ENCODE data around the gene TRIM33.
"Not testable (repeated sequence)": the region's sequence is repeated elsewhere in the genome, so short reads cannot be mapped to it uniquely, and the experiment has no call there.

TRIM33 gene

DNA sequence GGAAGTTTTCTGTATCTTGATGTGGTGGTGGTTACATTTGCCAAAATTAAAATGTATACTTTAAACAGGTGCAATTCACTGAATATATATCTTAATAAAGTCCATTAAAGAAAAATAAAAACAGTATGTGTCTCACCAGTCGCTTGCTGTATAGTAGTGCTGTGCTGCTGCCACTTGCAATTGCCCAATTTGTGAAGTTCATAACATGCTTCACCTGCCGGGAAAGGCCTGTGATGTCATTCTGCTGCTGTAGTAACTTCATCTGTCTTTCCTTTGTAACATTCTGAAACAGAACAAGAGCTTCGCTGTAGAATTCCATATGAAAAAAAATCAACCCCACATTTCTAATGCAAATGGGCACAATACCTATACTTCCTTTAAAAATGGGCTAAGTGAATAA, 83.4 kb downstream of the TRIM33 start:
- H3K4me3 ChIP-seq (ENCODE audit: low read depth, low read length) = no peak overlapping the region
- in situ Hi-C loops (cut with HindIII; ENCODE audit: low sequenced_read_pairs) = no loop called here
- TF ChIP-seq, protein P1, sequence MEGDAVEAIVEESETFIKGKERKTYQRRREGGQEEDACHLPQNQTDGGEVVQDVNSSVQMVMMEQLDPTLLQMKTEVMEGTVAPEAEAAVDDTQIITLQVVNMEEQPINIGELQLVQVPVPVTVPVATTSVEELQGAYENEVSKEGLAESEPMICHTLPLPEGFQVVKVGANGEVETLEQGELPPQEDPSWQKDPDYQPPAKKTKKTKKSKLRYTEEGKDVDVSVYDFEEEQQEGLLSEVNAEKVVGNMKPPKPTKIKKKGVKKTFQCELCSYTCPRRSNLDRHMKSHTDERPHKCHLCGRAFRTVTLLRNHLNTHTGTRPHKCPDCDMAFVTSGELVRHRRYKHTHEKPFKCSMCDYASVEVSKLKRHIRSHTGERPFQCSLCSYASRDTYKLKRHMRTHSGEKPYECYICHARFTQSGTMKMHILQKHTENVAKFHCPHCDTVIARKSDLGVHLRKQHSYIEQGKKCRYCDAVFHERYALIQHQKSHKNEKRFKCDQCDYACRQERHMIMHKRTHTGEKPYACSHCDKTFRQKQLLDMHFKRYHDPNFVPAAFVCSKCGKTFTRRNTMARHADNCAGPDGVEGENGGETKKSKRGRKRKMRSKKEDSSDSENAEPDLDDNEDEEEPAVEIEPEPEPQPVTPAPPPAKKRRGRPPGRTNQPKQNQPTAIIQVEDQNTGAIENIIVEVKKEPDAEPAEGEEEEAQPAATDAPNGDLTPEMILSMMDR (IDR thresholded peaks at IDR 0.05; ENCODE audit: low read depth, low read length) = no peak
- DNase-seq (ENCODE audit: low read depth, low spot score) = no peak

DNA sequence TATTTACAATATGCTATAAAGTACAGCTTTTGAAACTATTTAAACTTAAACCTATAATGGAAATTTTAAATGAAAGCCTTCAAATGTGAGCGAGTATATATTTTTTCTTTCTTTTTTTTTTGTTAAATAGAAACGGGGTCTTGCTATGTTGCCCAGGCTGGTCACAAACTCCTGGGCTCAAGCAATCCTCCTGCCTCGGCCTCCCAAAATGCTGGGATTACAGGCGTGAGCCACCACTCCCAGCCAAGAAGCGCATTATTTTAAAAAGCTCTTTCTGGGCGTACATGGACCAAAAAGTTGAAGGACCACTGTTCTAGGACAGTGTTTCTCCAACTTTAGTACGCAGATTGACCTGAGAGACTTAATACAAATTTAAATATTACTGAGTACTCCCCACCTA, 87.5 kb downstream of the TRIM33 start:
- no peak overlapping the region for H3K4me3 ChIP-seq (ENCODE audit: low read depth, low read length)
- in situ Hi-C loops (cut with HindIII; ENCODE audit: low sequenced_read_pairs) = no loop called here
- DNase-seq (ENCODE audit: low read depth, low spot score) = no peak
- TF ChIP-seq, protein P1 (IDR thresholded peaks at IDR 0.05; ENCODE audit: low read depth, low read length) = no peak

DNA sequence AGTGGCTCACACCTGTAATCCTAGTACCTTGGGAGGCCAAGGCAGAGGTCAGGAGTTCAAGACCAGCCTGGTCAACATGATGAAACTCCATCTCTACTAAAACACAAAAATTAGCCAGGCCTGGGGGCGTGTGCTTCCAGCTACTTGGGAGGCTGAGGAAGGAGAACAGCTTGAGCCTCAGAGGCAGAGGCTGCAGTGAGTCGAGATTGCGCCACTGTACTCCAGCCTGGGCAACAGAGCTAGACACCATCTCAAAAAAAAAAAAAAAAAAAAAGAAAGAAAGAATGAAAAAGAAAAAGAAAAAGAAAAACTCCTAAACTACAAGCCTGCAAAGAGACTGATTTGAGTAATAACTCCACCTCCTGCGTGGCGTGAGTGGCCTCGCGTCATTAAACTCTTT, 92.1 kb downstream of the TRIM33 start:
- in situ Hi-C loops (cut with HindIII; ENCODE audit: low sequenced_read_pairs); DNase-seq (ENCODE audit: low read depth, low spot score); H3K4me3 ChIP-seq (ENCODE audit: low read depth, low read length): not testable (repeated sequence)

DNA sequence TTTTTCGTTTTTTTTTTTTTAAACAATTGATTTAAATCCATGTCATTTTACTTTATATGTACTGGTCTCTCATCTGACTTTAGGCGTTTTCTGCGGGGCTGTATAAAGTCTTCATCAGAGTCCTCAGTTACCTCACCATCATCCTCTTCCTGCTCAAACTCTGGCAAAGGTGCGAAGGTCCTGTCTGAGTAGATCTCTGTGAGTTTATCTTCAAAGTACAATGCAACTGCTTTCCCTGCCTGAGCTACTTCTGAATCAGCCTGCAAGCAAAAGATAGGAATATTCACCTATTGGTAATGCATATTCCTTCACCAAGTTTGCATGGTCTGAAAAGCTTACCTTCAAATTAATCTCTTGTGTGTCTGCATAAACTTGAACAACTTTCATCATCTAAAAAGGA, 113.4 kb downstream of the TRIM33 start:
- H3K4me3 ChIP-seq (ENCODE audit: low read depth, low read length) = no peak overlapping the region
- in situ Hi-C loops (cut with HindIII; ENCODE audit: low sequenced_read_pairs) = no loop called here
- TF ChIP-seq, protein P1 (IDR thresholded peaks at IDR 0.05; ENCODE audit: low read depth, low read length) = no peak
- no peak for DNase-seq (ENCODE audit: low read depth, low spot score)

DNA sequence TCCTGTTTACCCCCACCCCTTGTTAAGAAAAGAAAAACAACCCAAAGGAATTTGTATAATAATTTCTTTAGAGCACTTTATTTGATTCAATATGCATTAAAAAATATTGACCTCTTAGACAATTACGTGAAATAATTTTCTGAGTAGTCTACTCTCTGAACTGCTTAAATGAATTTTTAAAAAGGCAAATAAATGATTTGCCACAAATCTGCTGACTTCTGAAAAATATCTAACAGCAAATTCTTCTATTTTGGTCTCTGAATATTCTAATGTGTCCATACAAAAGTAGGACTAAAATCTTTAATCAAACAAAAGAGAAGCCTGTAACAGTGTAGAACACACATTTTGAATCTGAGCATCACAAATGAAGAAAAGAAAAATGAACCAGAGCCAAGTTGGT, 115.1 kb downstream of the TRIM33 start:
- H3K4me3 ChIP-seq (ENCODE audit: low read depth, low read length) = no peak overlapping the region
- DNase-seq (ENCODE audit: low read depth, low spot score) = no peak
- in situ Hi-C loops (cut with HindIII; ENCODE audit: low sequenced_read_pairs) = no loop called here
- TF ChIP-seq, protein P1 (IDR thresholded peaks at IDR 0.05; ENCODE audit: low read depth, low read length) = no peak

DNA sequence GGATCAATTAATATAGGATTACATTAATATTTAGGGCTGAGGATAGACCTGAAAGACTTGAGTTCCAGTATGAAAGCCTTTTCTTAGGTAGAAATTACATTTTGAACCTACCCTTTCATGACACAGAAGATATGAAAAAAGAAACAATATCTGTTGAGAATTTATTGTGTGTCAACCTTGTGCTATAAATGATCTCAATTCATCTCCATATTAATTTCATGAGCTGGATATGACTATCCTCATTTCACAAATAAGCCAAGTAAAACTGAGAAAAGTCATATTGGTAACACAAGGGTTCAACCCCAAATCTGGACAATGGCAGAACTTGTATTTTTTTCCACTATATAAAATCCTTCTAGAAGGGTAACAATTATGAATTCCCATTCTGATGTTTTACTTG, 120.0 kb downstream of the TRIM33 start:
- in situ Hi-C loops (cut with HindIII; ENCODE audit: low sequenced_read_pairs) = no loop called here
- DNase-seq (ENCODE audit: low read depth, low spot score) = no peak
- H3K4me3 ChIP-seq (ENCODE audit: low read depth, low read length) = no peak overlapping the region
- TF ChIP-seq, protein P1 (IDR thresholded peaks at IDR 0.05; ENCODE audit: low read depth, low read length) = no peak

DNA sequence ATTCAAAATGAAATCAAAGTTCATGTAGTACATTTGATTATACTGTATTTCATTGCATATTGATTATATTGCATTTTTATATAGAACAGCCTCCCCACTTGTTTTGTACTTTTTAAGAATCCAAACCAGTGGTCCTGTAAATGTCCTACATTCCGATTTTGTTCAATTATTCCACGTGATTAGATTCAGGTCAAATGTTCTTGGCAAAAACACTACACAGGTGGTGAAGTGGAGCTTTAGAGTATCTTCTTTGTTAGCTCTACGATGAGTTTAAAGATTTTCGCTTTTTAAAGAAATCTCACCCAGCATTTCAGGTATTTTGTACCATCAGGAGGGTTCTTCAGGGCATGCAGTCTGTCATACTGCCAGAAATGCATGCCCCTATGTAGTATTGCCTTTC, 120.6 kb downstream of the TRIM33 start:
- no peak for DNase-seq (ENCODE audit: low read depth, low spot score)
- TF ChIP-seq, protein P1 (IDR thresholded peaks at IDR 0.05; ENCODE audit: low read depth, low read length) = no peak
- in situ Hi-C loops (cut with HindIII; ENCODE audit: low sequenced_read_pairs) = no loop called here
- no peak overlapping the region for H3K4me3 ChIP-seq (ENCODE audit: low read depth, low read length)

Data from astrocyte of the spinal cord (primary cell).